Endothelial cell of umbilical vein (primary cell): ENCODE results near the gene COL6A3. TPM values are rescaled to one million over a fixed set of nuclear protein-coding genes. Genes with fewer than 3 reads are reported as not detected.

Experiments used
- BruUV-seq: library from RNA; stranded (reverse); fragments of 400-500 nt; replicated peaks from 2 replicates; lab custom pipeline; 2021; lab: Mats Ljungman, UMichigan
- CTCF ChIA-PET: fragments of 300-600, 350-600 bp; sonication (Branson Sonifier 250); formaldehyde crosslinking; loops from one replicate; lab custom pipeline; 2021; ENCODE audit warnings: antibody characterized with exemption, inconsistent platforms; lab: Charles Lee
- POLR2A ChIA-PET: fragments of 300-600, 350-600 bp; sonication (Branson Sonifier 250); formaldehyde crosslinking; loops from one replicate; lab custom pipeline; 2021; ENCODE audit warnings: antibody characterized with exemption, inconsistent platforms; lab: Charles Lee
- DNase-seq: peaks from one replicate; pipeline ENCODE4 v3.0.0-alpha.2; 2011; ENCODE audit warnings: low read depth, low spot score
- FAIRE-seq: peaks from 2 replicates; lab custom pipeline; 2011; peaks lifted over from hg19 to GRCh38; lab: Jason Lieb, UNC
- H2AFZ ChIP-seq: 2 replicates; pipeline ENCODE4 v1.6.0; 2012; ENCODE audit warnings: low read depth, low read length, control low read depth, inconsistent platforms
- H3K27ac ChIP-seq: 2 replicates; pipeline ENCODE4 v1.5.1; 2011; ENCODE audit warnings: low read depth, mild to moderate bottlenecking, control low read depth, low read length, moderate library complexity; ENCODE audit not compliant: insufficient read depth
- H3K27me3 ChIP-seq, 2 experiments: 2 replicates each; pipeline versions ENCODE4 v1.6.0 to v1.6.1; 2011; ENCODE audit warnings: low read length in 2 of 2, mixed read lengths in 1 of 2; ENCODE audit not compliant: control insufficient read depth in 2 of 2, insufficient read depth in 2 of 2
- H3K36me3 ChIP-seq, 2 experiments: 2 replicates in 1 of 2; 3 replicates in 1 of 2; pipeline ENCODE4 v1.5.1; 2011; ENCODE audit warnings: low read length in 2 of 2, mild to moderate bottlenecking in 1 of 2, moderate library complexity in 1 of 2; ENCODE audit not compliant: control insufficient read depth in 2 of 2, insufficient read depth in 2 of 2; ENCODE audit errors: extremely low read depth in 1 of 2
- H3K4me1 ChIP-seq: 3 replicates; pipeline ENCODE4 v1.5.1; 2011; ENCODE audit warnings: mild to moderate bottlenecking, low read length; ENCODE audit not compliant: control insufficient read depth, insufficient read depth; ENCODE audit errors: extremely low read depth
- H3K4me2 ChIP-seq: 2 replicates; pipeline ENCODE4 v1.6.1; 2011; ENCODE audit warnings: low read length, control low read depth, mixed read lengths; ENCODE audit not compliant: insufficient read depth
- H3K4me3 ChIP-seq, 3 experiments: fragments of 200-600 bp in 1 of 3; sonication (generic), shearing (Covaris generic) in 1 of 3; replicated peaks in 1 of 3; 2 replicates each; pipeline ENCODE4 v1.5.1; 2011 to 2016; ENCODE audit warnings: control low read depth in 3 of 3, low read length in 3 of 3, mild to moderate bottlenecking in 2 of 3, inconsistent platforms in 1 of 3, low read depth in 1 of 3, moderate library complexity in 1 of 3; ENCODE audit not compliant: insufficient read depth in 1 of 3
- H3K79me2 ChIP-seq: 2 replicates; pipeline ENCODE4 v1.6.0; 2012; ENCODE audit warnings: low read length, inconsistent platforms; ENCODE audit not compliant: control insufficient read depth, insufficient read depth
- H3K9ac ChIP-seq: replicated peaks from 2 replicates; pipeline ENCODE3; 2011; ENCODE audit warnings: low read length, control low read depth; ENCODE audit not compliant: insufficient read depth; ENCODE audit errors: extremely low read depth
- H3K9me1 ChIP-seq: replicated peaks from 3 replicates; pipeline ENCODE4 v1.6.0; 2011; ENCODE audit warnings: mild to moderate bottlenecking, low read length; ENCODE audit not compliant: control insufficient read depth, insufficient read depth; ENCODE audit errors: extremely low read depth
- H3K9me3 ChIP-seq: replicated peaks from 2 replicates; pipeline ENCODE4 v1.5.1; 2012; ENCODE audit warnings: low read length, inconsistent platforms; ENCODE audit not compliant: control insufficient read depth, insufficient read depth
- H4K20me1 ChIP-seq: replicated peaks from 2 replicates; pipeline ENCODE3; 2011; ENCODE audit warnings: mild to moderate bottlenecking, low read length; ENCODE audit not compliant: control insufficient read depth, insufficient read depth; ENCODE audit errors: extremely low read depth
- EZH2 ChIP-seq: IDR thresholded peaks from 2 replicates; pipeline ENCODE4 v1.6.1; 2012; ENCODE audit warnings: borderline replicate concordance, low read depth, mild to moderate bottlenecking, moderate library complexity, low read length, inconsistent platforms; ENCODE audit not compliant: severe bottlenecking
- FOS ChIP-seq: IDR thresholded peaks from 2 replicates; pipeline ENCODE4 v1.6.1; 2011; ENCODE audit warnings: mild to moderate bottlenecking, low read length, moderate library complexity, borderline replicate concordance; ENCODE audit not compliant: insufficient read depth
- GATA2 ChIP-seq: IDR thresholded peaks from 2 replicates; pipeline ENCODE4 v1.7.0; 2011; ENCODE audit warnings: low read depth, mild to moderate bottlenecking, moderate library complexity, mixed read lengths, low read length; ENCODE audit not compliant: insufficient read length, insufficient read depth
- JUN ChIP-seq: IDR thresholded peaks from 2 replicates; pipeline ENCODE4 v1.6.1; 2011; ENCODE audit warnings: borderline replicate concordance, low read depth; ENCODE audit not compliant: insufficient read length, insufficient read depth
- MYC ChIP-seq: IDR thresholded peaks from one replicate; pipeline ENCODE4 v1.6.1; 2011; ENCODE audit warnings: mild to moderate bottlenecking, low read depth, low read length
- POLR2A ChIP-seq: IDR thresholded peaks from 2 replicates; pipeline ENCODE4 v1.6.1; 2012; ENCODE audit warnings: low read depth, mild to moderate bottlenecking, control low read depth, low read length
- POLR2AphosphoS5 ChIP-seq: IDR thresholded peaks from 2 replicates; pipeline ENCODE4 v1.6.1; 2012; ENCODE audit warnings: low read depth, mild to moderate bottlenecking, control low read depth, low read length, moderate library complexity; ENCODE audit not compliant: insufficient read depth
- dilution Hi-C: fragments of 300-500 bp; cut with MboI; formaldehyde crosslinking; loops from one replicate; pipeline ENCODE4 v1.15.0; 2019; ENCODE audit warnings: low sequenced_read_pairs; ENCODE audit not compliant: extremely low pct_ligation_motif_present
- intact Hi-C: fragments of 100-400 bp; cut with micrococcal nuclease; formaldehyde crosslinking; loops from one replicate; pipeline ENCODE4 v1.10.0; 2022
- polyA plus RNA-seq, 4 experiments: library from polyadenylated mRNA; depleted of rRNA in 3 of 4; stranded (reverse) in 3 of 4; unstranded in 1 of 4; fragments of >200 nt; gene quantifications; 2 replicates each; pipeline versions ENCODE4 v1.2.1 to v1.2.3, GENCODE V29; 2011 to 2012; ENCODE audit warnings: missing spikeins in 1 of 4
- total RNA-seq: library from RNA; stranded (reverse); gene quantifications from 2 replicates; pipeline ENCODE4 v1.2.3, GENCODE V29; 2021
- TF ChIP-seq, protein P1 (sequence below), 2 donors: IDR thresholded peaks; 1 replicate in 1 of 2; 2 replicates in 1 of 2; pipeline ENCODE4 v1.5.1; 2011; ENCODE audit warnings: low read length in 2 of 2, mild to moderate bottlenecking in 2 of 2, moderate library complexity in 2 of 2, control low read depth in 1 of 2, inconsistent platforms in 1 of 2, low read depth in 1 of 2; ENCODE audit not compliant: insufficient read depth in 1 of 2; ENCODE audit errors: extremely low read depth in 1 of 2
- TF ChIP-seq, protein P2 (sequence below): IDR thresholded peaks from 2 replicates; pipeline ENCODE4 v1.6.1; 2011; ENCODE audit not compliant: insufficient read depth, insufficient read length

Gene COL6A3
- total and polyA plus RNA-seq, 2 donors (not counting 3 experiments of a cell fraction or from before 2014, with no cell fraction given): 0.03 TPM; not detected in 1

DNA sequence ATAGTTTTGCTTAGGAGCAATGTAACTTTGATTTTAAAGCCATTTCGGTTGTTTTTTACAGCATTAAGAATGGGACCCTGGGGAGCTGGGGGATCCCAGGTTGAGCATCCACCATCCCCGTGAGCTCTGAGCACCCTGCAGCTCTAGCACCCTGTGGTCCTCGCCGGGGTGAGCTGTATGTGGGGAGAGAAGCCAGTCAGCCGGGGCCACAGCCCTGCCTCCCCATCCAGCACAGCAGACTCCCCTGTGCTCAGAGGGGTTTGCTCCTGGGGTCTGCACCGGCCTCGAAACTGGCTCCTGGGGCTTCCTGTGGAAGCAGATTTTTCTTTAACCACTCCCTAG lies 1.3 kb downstream of the COL6A3 start:
- peaks cover 11 to 20% of the 10 kb centered on the region in 2 experiments for H3K27me3 ChIP-seq
- ChIA-PET POLR2A (no interaction called here), CTCF (interaction anchor here (1.2 to 1.4 kb wide), 2 partner anchors 9 to 63 kb away, joined by 3 to 8 read pairs; no protein-coding TSS in a partner anchor)
- H3K4me1 ChIP-seq: no peaks in the 10 kb centered on the region
- TF ChIP-seq EZH2 (no peak), POLR2AphosphoS5 (no peak)
- TF ChIP-seq, protein P1, sequence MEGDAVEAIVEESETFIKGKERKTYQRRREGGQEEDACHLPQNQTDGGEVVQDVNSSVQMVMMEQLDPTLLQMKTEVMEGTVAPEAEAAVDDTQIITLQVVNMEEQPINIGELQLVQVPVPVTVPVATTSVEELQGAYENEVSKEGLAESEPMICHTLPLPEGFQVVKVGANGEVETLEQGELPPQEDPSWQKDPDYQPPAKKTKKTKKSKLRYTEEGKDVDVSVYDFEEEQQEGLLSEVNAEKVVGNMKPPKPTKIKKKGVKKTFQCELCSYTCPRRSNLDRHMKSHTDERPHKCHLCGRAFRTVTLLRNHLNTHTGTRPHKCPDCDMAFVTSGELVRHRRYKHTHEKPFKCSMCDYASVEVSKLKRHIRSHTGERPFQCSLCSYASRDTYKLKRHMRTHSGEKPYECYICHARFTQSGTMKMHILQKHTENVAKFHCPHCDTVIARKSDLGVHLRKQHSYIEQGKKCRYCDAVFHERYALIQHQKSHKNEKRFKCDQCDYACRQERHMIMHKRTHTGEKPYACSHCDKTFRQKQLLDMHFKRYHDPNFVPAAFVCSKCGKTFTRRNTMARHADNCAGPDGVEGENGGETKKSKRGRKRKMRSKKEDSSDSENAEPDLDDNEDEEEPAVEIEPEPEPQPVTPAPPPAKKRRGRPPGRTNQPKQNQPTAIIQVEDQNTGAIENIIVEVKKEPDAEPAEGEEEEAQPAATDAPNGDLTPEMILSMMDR (IDR thresholded peaks at IDR 0.05; ENCODE audit: extremely low read depth in 1 of 2, insufficient read depth in 1 of 2, low read depth in 1 of 2, low read length in 2 of 2): no peak
- no peak overlapping the region for H3K9ac ChIP-seq
- DNase-seq: no peak
- H2AFZ ChIP-seq: no peak overlapping the region
- no peaks in the 10 kb centered on the region for H3K36me3 ChIP-seq
- H3K4me2 ChIP-seq: no peak overlapping the region
- FAIRE-seq: no peak
- H3K27ac ChIP-seq: no peak overlapping the region
- no peak overlapping the region for H3K4me3 ChIP-seq
- BruUV-seq: no TSS peak
- H3K9me3 ChIP-seq: no peaks in the 10 kb centered on the region
- intact Hi-C loops (no loop called here), dilution Hi-C loops (no loop called here)
- no peaks in the 10 kb centered on the region for H4K20me1 ChIP-seq
- H3K9me1 ChIP-seq: no peaks in the 10 kb centered on the region
- no peaks in the 10 kb centered on the region for H3K79me2 ChIP-seq

DNA sequence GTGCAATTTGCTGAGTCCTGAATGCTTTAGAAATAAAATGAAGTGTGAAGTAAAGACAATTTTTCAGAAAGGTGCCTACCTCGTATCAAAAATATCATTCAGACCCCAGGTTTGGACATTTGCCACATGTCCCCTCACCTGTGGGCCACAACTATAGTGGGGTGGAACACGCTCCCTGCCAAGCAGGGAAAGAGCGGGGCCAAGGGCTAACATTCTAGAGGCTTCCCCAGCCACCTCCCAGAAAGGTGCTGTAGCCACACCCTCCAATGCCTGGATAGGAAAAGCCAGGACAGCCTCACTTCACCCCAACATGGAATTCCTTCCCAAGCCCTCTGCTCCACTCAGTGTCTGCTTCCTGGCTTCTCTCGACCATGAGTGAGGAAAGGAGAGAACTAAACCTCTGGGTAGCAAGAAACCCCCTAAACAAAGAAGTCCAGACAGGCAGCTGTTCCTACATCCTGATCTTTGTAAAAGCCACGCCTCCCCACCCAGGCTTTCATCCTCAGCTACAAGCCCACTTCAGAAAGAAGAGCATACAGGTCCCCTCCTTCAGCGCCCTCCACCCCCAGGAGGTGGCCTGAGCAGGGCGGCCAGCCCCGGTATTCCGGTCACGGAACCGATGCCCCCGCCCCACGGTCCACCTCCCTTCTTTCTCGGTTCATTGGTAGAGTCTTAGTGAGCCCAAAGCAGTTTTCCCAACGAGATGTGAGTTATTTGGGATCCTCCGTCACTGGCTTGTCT lies 2.1 kb downstream of the COL6A3 start:
- ChIA-PET CTCF (interaction anchor here (0.9 to 7.3 kb wide), 11 partner anchors 9 to 319 kb away, joined by 3 to 109 read pairs (median 5); no protein-coding TSS in a partner anchor), POLR2A (no interaction called here)
- dilution Hi-C loops: no loop called here
- no TSS peak for BruUV-seq
- DNase-seq: no peak
- no peaks in the 10 kb centered on the region for H3K9me3 ChIP-seq
- FAIRE-seq: no peak
- H3K9ac ChIP-seq: no peak overlapping the region
- H3K79me2 ChIP-seq: no peaks in the 10 kb centered on the region
- no peak overlapping the region for H2AFZ ChIP-seq
- H3K27ac ChIP-seq: no peak overlapping the region
- no peak overlapping the region for H3K4me3 ChIP-seq
- H3K4me2 ChIP-seq: no peak overlapping the region
- intact Hi-C loops: no loop called here
- no peaks in the 10 kb centered on the region for H3K9me1 ChIP-seq
- TF ChIP-seq JUN: no peak
- TF ChIP-seq, protein P1 (IDR thresholded peaks at IDR 0.05; ENCODE audit: extremely low read depth in 1 of 2, insufficient read depth in 1 of 2, low read depth in 1 of 2, low read length in 2 of 2): no peak
- no peak for TF ChIP-seq GATA2
- TF ChIP-seq POLR2A: no peak
- TF ChIP-seq EZH2: no peak
- TF ChIP-seq FOS: no peak
- no peak for TF ChIP-seq POLR2AphosphoS5
- TF ChIP-seq, protein P2, sequence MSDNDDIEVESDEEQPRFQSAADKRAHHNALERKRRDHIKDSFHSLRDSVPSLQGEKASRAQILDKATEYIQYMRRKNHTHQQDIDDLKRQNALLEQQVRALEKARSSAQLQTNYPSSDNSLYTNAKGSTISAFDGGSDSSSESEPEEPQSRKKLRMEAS: no peak
- no peak for TF ChIP-seq MYC
- peaks cover 11 to 26% of the 10 kb centered on the region in 2 experiments for H3K27me3 ChIP-seq
- H4K20me1 ChIP-seq: no peaks in the 10 kb centered on the region
- no peaks in the 10 kb centered on the region for H3K4me1 ChIP-seq
- H3K36me3 ChIP-seq: no peaks in the 10 kb centered on the region
